ENCODE data around the gene TANGO2. TPM values are rescaled to one million over a fixed set of nuclear protein-coding genes. Genes with fewer than 3 reads are reported as not detected.

The TANGO2 gene

Small RNA genes within 50 kb of the gene (small RNA-seq; reads per million reads assigned to genes)
- 51.6 reads per million, percentile 93 among the genes with 10 or more reads in this experiment for gene MIR185 (ENCODE audit: insufficient read depth)
- not detected for gene MIR6816 (ENCODE audit: insufficient read depth)
- not detected for gene RF00017 (ENCODE audit: insufficient read depth)
